HAP-1 (cell line): ENCODE results near the gene PSMA5.

Experiments used
- DNase-seq, 2 experiments: peaks; one replicate each; pipeline ENCODE4 v3.0.0-alpha.2; 2016 to 2020; ENCODE audit warnings: low spot score in 2 of 2
- H3K27me3 ChIP-seq: fragments of 250-450 bp; sonication (Bioruptor Pico); 2 replicates; pipeline ENCODE4 v1.5.1; 2020; ENCODE audit warnings: low read depth, mild to moderate bottlenecking, moderate library complexity
- H3K36me3 ChIP-seq: fragments of 250-450 bp; sonication (Bioruptor Pico); replicated peaks from 2 replicates; pipeline ENCODE4 v1.5.1; 2020; ENCODE audit warnings: mild to moderate bottlenecking
- H3K4me1 ChIP-seq: fragments of 250-450 bp; sonication (Bioruptor Pico); 2 replicates; pipeline ENCODE4 v1.5.1; 2020; ENCODE audit warnings: mild to moderate bottlenecking
- H3K4me3 ChIP-seq: fragments of 250-450 bp; sonication (Bioruptor Pico); 2 replicates; pipeline ENCODE4 v1.5.1; 2020; ENCODE audit warnings: mild to moderate bottlenecking, moderate library complexity
- H3K9me3 ChIP-seq: fragments of 250-450 bp; sonication (Bioruptor Pico); 2 replicates; pipeline ENCODE4 v1.5.1; 2020; ENCODE audit warnings: mild to moderate bottlenecking, moderate library complexity
- in situ Hi-C: fragments of 300-500 bp; cut with MboI; formaldehyde crosslinking; loops from 3 replicates; pipeline ENCODE4 v1.14.3; 2020; ENCODE audit warnings: low sequenced_read_pairs, inconsistent platforms, mixed read lengths

PSMA5 gene

GRCh38 chr1:109361069-109361468 is 65.2 kb downstream of the PSMA5 start:
- no peaks in the 10 kb centered on the region for H3K9me3 ChIP-seq
- H3K27me3 ChIP-seq: no peaks in the 10 kb centered on the region
- H3K36me3 ChIP-seq: peaks cover 3% of the 10 kb centered on the region; the same call in 1 of the 2 replicates
- DNase-seq: no peak
- H3K4me3 ChIP-seq: no peak overlapping the region
- H3K4me1 ChIP-seq: peaks cover 20% of the 10 kb centered on the region
- in situ Hi-C loops: no loop called here

GRCh38 chr1:109357616-109358015 is 68.6 kb downstream of the PSMA5 start:
- peaks cover 7% of the 10 kb centered on the region; the same call in 1 of the 2 replicates for H3K36me3 ChIP-seq
- in situ Hi-C loops: no loop called here
- no peak for DNase-seq

GRCh38 chr1:109356915-109357314 is 69.3 kb downstream of the PSMA5 start:
- Histone ChIP-seq H3K36me3 (peaks cover 12% of the 10 kb centered on the region; the same call in 1 of the 2 replicates), H3K4me1 (peaks cover 12% of the 10 kb centered on the region), H3K9me3 (no peaks in the 10 kb centered on the region), H3K4me3 (no peak overlapping the region), H3K27me3 (no peaks in the 10 kb centered on the region)
- no peak for DNase-seq
- in situ Hi-C loops: no loop called here

More at GRCh38 chr1:109357616-109358015, 68.6 kb downstream of the PSMA5 start:
- Histone ChIP-seq H3K9me3 (no peaks in the 10 kb centered on the region), H3K4me1 (peaks cover 13% of the 10 kb centered on the region), H3K27me3 (no peaks in the 10 kb centered on the region), H3K4me3 (no peak overlapping the region)

- DNase-seq: no peak
- Histone ChIP-seq H3K36me3 (peaks cover 14% of the 10 kb centered on the region; the same call in 1 of the 2 replicates), H3K4me1 (peaks cover 8% of the 10 kb centered on the region), H3K27me3 (no peaks in the 10 kb centered on the region), H3K9me3 (no peaks in the 10 kb centered on the region), H3K4me3 (no peak overlapping the region)
- in situ Hi-C loops: no loop called here
Observed at GRCh38 chr1:109356505-109356904, 69.7 kb downstream of the PSMA5 start.

GRCh38 chr1:109354929-109355328 is 71.3 kb downstream of the PSMA5 start:
- H3K36me3 ChIP-seq: peaks cover 16% of the 10 kb centered on the region; the same call in 1 of the 2 replicates
- no peaks in the 10 kb centered on the region for H3K4me1 ChIP-seq
- no peak for DNase-seq
- no peak overlapping the region for H3K4me3 ChIP-seq
- no peaks in the 10 kb centered on the region for H3K27me3 ChIP-seq
- in situ Hi-C loops: no loop called here
- no peaks in the 10 kb centered on the region for H3K9me3 ChIP-seq

- Histone ChIP-seq H3K27me3 (no peaks in the 10 kb centered on the region), H3K36me3 (peaks cover 33% of the 10 kb centered on the region), H3K4me1 (no peaks in the 10 kb centered on the region), H3K4me3 (no peak overlapping the region), H3K9me3 (no peaks in the 10 kb centered on the region)
- DNase-seq: no peak
- in situ Hi-C loops: no loop called here
Observed at GRCh38 chr1:109351457-109351856, 74.8 kb downstream of the PSMA5 start.

GRCh38 chr1:109350655-109351054 is 75.6 kb downstream of the PSMA5 start:
- in situ Hi-C loops: no loop called here
- no peak for DNase-seq
- Histone ChIP-seq H3K4me1 (no peaks in the 10 kb centered on the region), H3K9me3 (no peaks in the 10 kb centered on the region), H3K4me3 (no peak overlapping the region), H3K27me3 (no peaks in the 10 kb centered on the region), H3K36me3 (peaks cover 36% of the 10 kb centered on the region)

GRCh38 chr1:109350182-109350581 is 76.1 kb downstream of the PSMA5 start:
- Histone ChIP-seq H3K9me3 (no peaks in the 10 kb centered on the region), H3K4me3 (no peak overlapping the region), H3K4me1 (no peaks in the 10 kb centered on the region), H3K36me3 (peaks cover 41% of the 10 kb centered on the region), H3K27me3 (no peaks in the 10 kb centered on the region)
- in situ Hi-C loops: no loop called here
- no peak for DNase-seq
